RWPE1 (cell line): ENCODE data around the gene CDK6.

Experiments used
- CTCF ChIA-PET: fragments of 350-600 bp; sonication (Branson Sonifier 250); formaldehyde crosslinking; extraction: SDS; loops from one replicate; lab custom pipeline; 2021; lab: Yijun Ruan, JAX
- POLR2A ChIA-PET: fragments of 400-600 bp; formaldehyde crosslinking; extraction: SDS; loops from one replicate; lab custom pipeline; 2020; ENCODE audit warnings: antibody characterized with exemption; ENCODE audit not compliant: low non-redundant PET; lab: Yijun Ruan, JAX
- DNase-seq: peaks from one replicate; pipeline ENCODE4 v3.0.0; 2012; ENCODE audit warnings: low spot score
- H3K27ac ChIP-seq: fragments of 450-650 bp; 2 replicates; pipeline ENCODE4 v1.5.1; 2017
- CTCF ChIP-seq: fragments of 450-650 bp; conservative IDR thresholded peaks from 2 replicates; pipeline ENCODE4 v1.5.1; 2017; ENCODE audit warnings: low read depth, mild to moderate bottlenecking

Gene CDK6

GRCh38 chr7:92709912-92710311, 126.5 kb downstream of the CDK6 start:
- TF ChIP-seq CTCF: no peak
- ChIA-PET CTCF (interaction anchor here (0.6 to 1.4 kb wide), 3 partner anchors 15 to 412 kb away, joined by 3 to 6 read pairs (median 4); no protein-coding TSS in a partner anchor), POLR2A (no interaction called here)
- DNase-seq: no peak
- no peak overlapping the region for H3K27ac ChIP-seq

- ChIA-PET POLR2A (no interaction called here), CTCF (interaction anchor here (1.4 kb wide), 1 partner anchor 124 kb away, joined by 6 read pairs; no protein-coding TSS in a partner anchor)
- no peak for DNase-seq
- TF ChIP-seq CTCF: no peak
- no peak overlapping the region for H3K27ac ChIP-seq
These were observed 127.2 kb downstream of the CDK6 start for GRCh38 chr7:92709150-92709549.

GRCh38 chr7:92708111-92709042, 128.0 kb downstream of the CDK6 start:
- POLR2A ChIA-PET: no interaction called here
- TF ChIP-seq CTCF: no peak
- DNase-seq: no peak
- H3K27ac ChIP-seq: no peak overlapping the region
- CTCF ChIA-PET: no interaction called here

DNA sequence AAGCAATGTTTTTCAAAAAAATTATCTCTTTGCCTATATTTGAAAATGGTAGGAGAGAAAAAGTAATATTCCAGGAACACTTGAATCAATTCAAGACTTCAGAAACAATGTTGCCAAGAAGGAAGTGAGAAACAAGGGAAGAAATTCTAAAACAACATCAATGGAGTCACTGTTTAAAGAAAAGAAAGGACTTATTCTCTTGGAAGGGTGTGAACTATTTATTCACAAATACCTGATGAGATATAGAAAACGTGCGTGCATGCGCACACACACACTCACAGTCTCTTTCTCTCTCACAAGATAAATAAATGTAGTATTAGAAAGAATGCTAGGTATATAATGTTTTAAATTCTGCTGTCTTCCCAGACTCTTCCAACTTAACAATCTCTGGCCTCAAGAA, 128.9 kb downstream of the CDK6 start:
- CTCF ChIA-PET: no interaction called here
- TF ChIP-seq CTCF: no peak
- H3K27ac ChIP-seq: no peak overlapping the region
- DNase-seq: no peak
- POLR2A ChIA-PET: no interaction called here

DNA sequence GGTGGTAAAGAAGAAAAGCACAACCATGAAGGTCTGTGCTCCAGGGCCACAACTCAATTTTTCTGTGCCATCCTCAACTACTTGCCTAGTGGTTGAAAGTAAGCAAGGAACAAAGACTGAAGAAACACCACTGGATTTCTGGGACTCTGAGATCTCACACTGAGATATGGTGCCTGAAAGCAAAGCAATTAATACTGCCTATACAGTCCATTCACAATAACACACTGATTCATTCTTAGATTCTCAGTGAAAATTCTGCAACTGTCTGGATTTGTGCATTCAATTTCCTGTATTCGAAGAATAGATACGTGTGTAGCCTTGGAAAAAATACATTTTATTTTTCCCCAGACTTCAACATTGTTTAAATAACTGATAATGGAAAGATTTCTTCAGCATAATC, 129.8 kb downstream of the CDK6 start:
- no peak overlapping the region for H3K27ac ChIP-seq
- CTCF ChIA-PET: no interaction called here
- DNase-seq: no peak
- POLR2A ChIA-PET: no interaction called here
- TF ChIP-seq CTCF: no peak

DNA sequence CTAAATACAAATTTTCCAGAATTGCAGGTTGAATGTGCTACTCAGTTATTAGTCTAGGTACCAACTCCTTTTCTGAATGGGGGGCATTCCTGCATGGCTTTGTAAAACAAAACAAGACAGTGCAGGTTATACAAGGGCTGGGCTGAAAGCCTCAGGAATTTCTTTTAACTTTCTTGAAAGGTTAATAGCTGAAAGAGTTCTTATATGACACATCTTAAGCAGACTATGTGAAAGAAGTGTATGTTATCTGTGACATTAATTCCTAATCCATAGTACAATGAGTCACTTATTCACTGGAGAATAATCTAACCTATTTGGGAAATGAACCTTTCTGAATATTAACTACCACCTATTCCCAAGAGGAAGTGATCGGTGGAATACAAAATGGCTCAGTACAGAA, 130.5 kb downstream of the CDK6 start:
- DNase-seq: no peak
- POLR2A ChIA-PET: no interaction called here
- CTCF ChIA-PET: no interaction called here
- H3K27ac ChIP-seq: no peak overlapping the region
- no peak for TF ChIP-seq CTCF
